Transverse colon (tissue), 3 donors: ENCODE results near the gene JUND.

Source experiments
- CTCF ChIP-seq, 5 experiments: fragments of 200-600 bp in 3 of 5; fragments of 450-650 bp in 2 of 5; sonication (generic) in 3 of 5; IDR thresholded peaks; 1 replicate in 2 of 5; 2 replicates in 3 of 5; pipeline ENCODE4 v1.5.1; 2016 to 2017; ENCODE audit warnings: antibody characterized with exemption in 5 of 5, inconsistent platforms in 3 of 5, mild to moderate bottlenecking in 2 of 5, moderate library complexity in 1 of 5
- POLR2A ChIP-seq: fragments of 450-650 bp; IDR thresholded peaks from one replicate; pipeline ENCODE4 v1.6.1; 2016; ENCODE audit warnings: antibody characterized with exemption, mild to moderate bottlenecking, moderate library complexity

GRCh38 chr19:18311502-18312091, 30.2 kb upstream of the JUND start:
- TF ChIP-seq CTCF (IDR thresholded peaks at IDR 0.05) (no peak), POLR2A (no peak)
